ENCODE results near the gene TRIM65. TPM values are rescaled to one million over a fixed set of nuclear protein-coding genes. Genes with fewer than 3 reads are reported as not detected.
"Not testable (repeated sequence)": the region's sequence is repeated elsewhere in the genome, so short reads cannot be mapped to it uniquely, and the experiment has no call there.

Gene TRIM65
- total RNA-seq, 1 donor from 2014 or later: 9.2 TPM

GRCh38 chr17:75895370-75896155 lies 1.2 kb downstream of the TRIM65 start:
- DNase-seq: no peak

- no peak for DNase-seq
Measured at GRCh38 chr17:75894049-75894733, 2.6 kb downstream of the TRIM65 start.

GRCh38 chr17:75893305-75894048 lies 3.3 kb downstream of the TRIM65 start:
- DNase-seq: no peak

- DNase-seq: no peak
Measured at GRCh38 chr17:75892556-75893224, 4.1 kb downstream of the TRIM65 start.

- DNase-seq: no peak
Measured at GRCh38 chr17:75891605-75892555, 4.9 kb downstream of the TRIM65 start.

- no peak for DNase-seq
Measured at GRCh38 chr17:75891022-75891604, 5.6 kb downstream of the TRIM65 start.

- DNase-seq: no peak
Measured at GRCh38 chr17:75889454-75889853, 7.3 kb downstream of the TRIM65 start.

GRCh38 chr17:75888484-75888883 lies 8.3 kb downstream of the TRIM65 start:
- no peak for DNase-seq

- not testable (repeated sequence) for DNase-seq
Measured at GRCh38 chr17:75885860-75886259, 10.9 kb downstream of the TRIM65 start.

GRCh38 chr17:75885431-75885830 lies 11.3 kb downstream of the TRIM65 start:
- DNase-seq: no peak

GRCh38 chr17:75881678-75882454 lies 14.9 kb downstream of the TRIM65 start:
- no peak for DNase-seq

- no peak for DNase-seq
Measured at GRCh38 chr17:75880266-75880665, 16.5 kb downstream of the TRIM65 start.

GRCh38 chr17:75878174-75878998 lies 18.4 kb downstream of the TRIM65 start, which contains the start of gene TRIM47:
TRIM47 (minus strand) TSS chr17:75878581; CDS start chr17:75878548, 33 bp downstream.
- no peak for DNase-seq

- DNase-seq: no peak
Measured at GRCh38 chr17:75877752-75878173, 19.0 kb downstream of the TRIM65 start.

- peak; percentile 84 for DNase-seq
Measured at GRCh38 chr17:75876938-75877751, 19.6 kb downstream of the TRIM65 start.

GRCh38 chr17:75876190-75876937 lies 20.4 kb downstream of the TRIM65 start:
- no peak for DNase-seq

GRCh38 chr17:75875940-75876189 lies 20.9 kb downstream of the TRIM65 start:
- no peak for DNase-seq
